HEK293 (cell line): ENCODE results near the gene DMD.

Experiments used
- CTCF ChIP-seq: fragments of 450-650 bp; formaldehyde crosslinking; IDR thresholded peaks from 2 replicates; pipeline ENCODE4 v1.5.1; 2016; ENCODE audit warnings: missing biosample characterization, missing genetic modification characterization
- KLF1 ChIP-seq: fragments of 450-650 bp; formaldehyde crosslinking; IDR thresholded peaks from 2 replicates; pipeline ENCODE4 v1.5.1; 2016; ENCODE audit warnings: missing biosample characterization, missing genetic modification characterization
- KLF10 ChIP-seq: fragments of 450-650 bp; IDR thresholded peaks from 2 replicates; pipeline ENCODE4 v1.5.1; 2018; ENCODE audit warnings: missing biosample characterization, mild to moderate bottlenecking, missing genetic modification characterization
- KLF9 ChIP-seq: fragments of 450-650 bp; formaldehyde crosslinking; IDR thresholded peaks from 2 replicates; pipeline ENCODE4 v1.5.1; 2016; ENCODE audit warnings: missing biosample characterization, missing genetic modification characterization, low read depth
- YY2 ChIP-seq: fragments of 450-650 bp; formaldehyde crosslinking; IDR thresholded peaks from 2 replicates; pipeline ENCODE4 v1.5.1; 2016; ENCODE audit warnings: missing biosample characterization, missing genetic modification characterization
- ZNF211 ChIP-seq: fragments of 450-650 bp; formaldehyde crosslinking; IDR thresholded peaks from 2 replicates; pipeline ENCODE4 v1.5.1; 2016; ENCODE audit warnings: low read depth, missing biosample characterization, missing genetic modification characterization
- ZNF239 ChIP-seq: fragments of 450-650 bp; formaldehyde crosslinking; IDR thresholded peaks from 2 replicates; pipeline ENCODE4 v1.5.1; 2016; ENCODE audit warnings: missing biosample characterization, missing genetic modification characterization
- ZNF324 ChIP-seq: fragments of 450-650 bp; formaldehyde crosslinking; IDR thresholded peaks from 2 replicates; pipeline ENCODE4 v1.5.1; 2016; ENCODE audit warnings: missing biosample characterization, missing genetic modification characterization
- ZNF37A ChIP-seq: fragments of 450-650 bp; IDR thresholded peaks from 2 replicates; pipeline ENCODE4 v1.5.1; 2018; ENCODE audit warnings: missing biosample characterization, missing genetic modification characterization
- ZNF510 ChIP-seq: fragments of 450-650 bp; formaldehyde crosslinking; IDR thresholded peaks from 2 replicates; pipeline ENCODE4 v1.5.1; 2018; ENCODE audit warnings: mild to moderate bottlenecking, missing genetic modification characterization, missing biosample characterization; ENCODE audit not compliant: insufficient replicate concordance
- ZNF555 ChIP-seq: fragments of 450-650 bp; formaldehyde crosslinking; conservative IDR thresholded peaks from 2 replicates; pipeline ENCODE4 v1.5.1; 2017; ENCODE audit warnings: missing biosample characterization, mild to moderate bottlenecking, missing genetic modification characterization, inconsistent platforms
- ZNF76 ChIP-seq: fragments of 450-650 bp; formaldehyde crosslinking; IDR thresholded peaks from 2 replicates; pipeline ENCODE4; 2016; ENCODE audit warnings: low read depth, missing biosample characterization, missing genetic modification characterization, borderline replicate concordance

GRCh38 chrX:31449965-31450364, 1761.4 kb downstream of the DMD start:
- TF ChIP-seq KLF10 = no peak
- TF ChIP-seq ZNF239 = no peak
- no peak for TF ChIP-seq ZNF37A (tag by site-specific recombination)
- TF ChIP-seq ZNF555 (tag by site-specific recombination) = no peak
- TF ChIP-seq ZNF510 (tag by site-specific recombination) = no peak
- TF ChIP-seq CTCF (tag by site-specific recombination) = no peak
- no peak for TF ChIP-seq ZNF324 (tag by site-specific recombination)
- no peak for TF ChIP-seq YY2 (tag by site-specific recombination)
- TF ChIP-seq ZNF211 = no peak
- TF ChIP-seq ZNF76 (tag by site-specific recombination) = no peak
- TF ChIP-seq KLF9 (tag by site-specific recombination) = no peak
- no peak for TF ChIP-seq KLF1 (tag by site-specific recombination)
